T-cell (primary cell): ENCODE measurements around the gene SUGCT. TPM values are rescaled to one million over a fixed set of nuclear protein-coding genes. Genes with fewer than 3 reads are reported as not detected.

ENCODE experiments used
- ATAC-seq, 4 experiments: fragments of 200-7000 bp in 3 of 4; fragments of 150-1000 bp in 1 of 4; cut with Tn5 transposase; replicated peaks in 1 of 4; 1 replicate in 3 of 4; 2 replicates in 1 of 4; pipeline ENCODE4 v1.10.0; 2021; ENCODE audit warnings: moderate library complexity in 3 of 4, mild to moderate bottlenecking in 2 of 4, moderate number of reproducible peaks in 1 of 4
- CTCF ChIA-PET, 2 donors: fragments of 300-600 bp; sonication (Branson Sonifier 250); formaldehyde crosslinking; loops; one replicate each; lab custom pipeline; 2022; ENCODE audit warnings: antibody characterized with exemption in 2 of 2; lab: Charles Lee
- POLR2A ChIA-PET, 2 donors: fragments of 300-600 bp; sonication (Branson Sonifier 250); formaldehyde crosslinking; loops; one replicate each; lab custom pipeline; 2022; ENCODE audit warnings: antibody characterized with exemption in 2 of 2; lab: Charles Lee
- DNase-seq, 35 experiments: peaks; one replicate each; pipeline versions ENCODE4 v3.0.0 to v3.0.0-alpha.2; 2013 to 2023
- H3K27ac ChIP-seq: one replicate; pipeline ENCODE4 v1.5.1; 2013; ENCODE audit warnings: low read length
- H3K27me3 ChIP-seq, 2 experiments: replicated peaks in 1 of 2; 1 replicate in 1 of 2; 2 replicates in 1 of 2; pipeline versions ENCODE4 v1.6.1 to v1.7.0; 2013; ENCODE audit warnings: low read length in 1 of 2, mixed read lengths in 1 of 2; ENCODE audit not compliant: control insufficient read depth in 2 of 2, insufficient read depth in 2 of 2; ENCODE audit errors: extremely low read depth in 1 of 2
- H3K36me3 ChIP-seq, 2 donors: 1 replicate in 1 of 2; 2 replicates in 1 of 2; pipeline versions ENCODE4 v1.6.1 to v1.7.0; 2013; ENCODE audit warnings: low read length in 1 of 2; ENCODE audit not compliant: control insufficient read depth in 2 of 2, insufficient read depth in 1 of 2; ENCODE audit errors: extremely low read depth in 1 of 2
- H3K4me1 ChIP-seq, 2 experiments: 1 replicate in 1 of 2; 2 replicates in 1 of 2; pipeline versions ENCODE4 v1.6.1 to v1.7.0; 2013; ENCODE audit warnings: low read length in 2 of 2, mixed read lengths in 1 of 2; ENCODE audit not compliant: insufficient read depth in 2 of 2, control insufficient read depth in 1 of 2; ENCODE audit errors: extremely low read depth in 1 of 2
- H3K4me3 ChIP-seq, 2 donors: 1 replicate in 1 of 2; 2 replicates in 1 of 2; pipeline versions ENCODE4 v1.5.1 to v1.7.0; 2013; ENCODE audit warnings: mild to moderate bottlenecking in 2 of 2, low read length in 1 of 2, moderate library complexity in 1 of 2; ENCODE audit not compliant: control insufficient read depth in 1 of 2; ENCODE audit errors: extremely low read depth in 1 of 2
- H3K9me3 ChIP-seq: 2 replicates; pipeline ENCODE4 v1.7.0; 2013
- H3K27ac Mint-ChIP-seq, 2 donors: one replicate each; pipeline ENCODE4 v1.8.0; 2020 to 2021; ENCODE audit warnings: mild to moderate bottlenecking in 2 of 2, mixed read lengths in 2 of 2
- H3K27me3 Mint-ChIP-seq, 2 donors: one replicate each; pipeline ENCODE4 v1.8.0; 2021 to 2022; ENCODE audit warnings: mixed read lengths in 2 of 2
- H3K36me3 Mint-ChIP-seq: one replicate; pipeline ENCODE4 v1.8.0; 2021; ENCODE audit warnings: mixed read lengths
- H3K4me1 Mint-ChIP-seq, 3 donors: one replicate each; pipeline ENCODE4 v1.8.0; 2020 to 2022; ENCODE audit warnings: mixed read lengths in 3 of 3, mild to moderate bottlenecking in 1 of 3
- H3K4me3 Mint-ChIP-seq, 3 donors: one replicate each; pipeline ENCODE4 v1.8.0; 2020 to 2022; ENCODE audit warnings: mild to moderate bottlenecking in 3 of 3, mixed read lengths in 3 of 3, moderate library complexity in 3 of 3
- H3K9me3 Mint-ChIP-seq, 3 donors: one replicate each; pipeline ENCODE4 v1.8.0; 2020 to 2022; ENCODE audit warnings: mixed read lengths in 3 of 3
- WGBS: methylation state at CpG from one replicate; pipeline ENCODE4 v1.1.5; 2013; ENCODE audit warnings: missing lambda C conversion rate; ENCODE audit not compliant: insufficient coverage; 5-methylcytosine and 5-hydroxymethylcytosine counted together
- total RNA-seq, 35 experiments: library from RNA in 6 of 35; stranded (reverse) in 6 of 35; fragments of 120-200 nt in 1 of 35; gene quantifications; one replicate each; pipeline versions ENCODE4 v1.2.1 to v1.2.4 and lab custom pipeline; 2013 to 2026

Gene SUGCT
- total RNA-seq, 5 donors from 2014 or later (not counting 1 experiment from before 2014, with no cell fraction given): 1.3 to 3.1 (median 2.3) TPM

GRCh38 chr7:40382145-40382544, 247.3 kb downstream of the SUGCT start:
- CTCF ChIA-PET: no interaction called here
- H3K27ac Mint-ChIP-seq: no peak overlapping the region
- peaks cover 1 to 16% (median 4%) of the 10 kb centered on the region in 3 donors for H3K9me3 Mint-ChIP-seq
- H3K36me3 ChIP-seq: no peaks in the 10 kb centered on the region
- no peak overlapping the region for H3K4me3 Mint-ChIP-seq
- H3K4me3 ChIP-seq: no peak overlapping the region
- H3K27me3 Mint-ChIP-seq: peaks cover 0 to 7% of the 10 kb centered on the region in 2 donors
- H3K4me1 ChIP-seq: no peaks in the 10 kb centered on the region
- ATAC-seq: no peak
- POLR2A ChIA-PET: no interaction called here
- WGBS: no CpG with 5 or more reads among the region's 1 CpG
- no peaks in the 10 kb centered on the region for H3K27me3 ChIP-seq
- H3K9me3 ChIP-seq: no peaks in the 10 kb centered on the region
- DNase-seq: no peak
- H3K4me1 Mint-ChIP-seq: no peaks in the 10 kb centered on the region
- H3K36me3 Mint-ChIP-seq: no peaks in the 10 kb centered on the region
- H3K27ac ChIP-seq: no peak overlapping the region

GRCh38 chr7:40393660-40394059, 258.9 kb downstream of the SUGCT start:
- no peaks in the 10 kb centered on the region for H3K4me1 ChIP-seq
- no peaks in the 10 kb centered on the region for H3K9me3 ChIP-seq
- WGBS: 44% methylated on average over 3 of the region's 3 CpGs
- H3K36me3 Mint-ChIP-seq: no peaks in the 10 kb centered on the region
- H3K27ac Mint-ChIP-seq: no peak overlapping the region
- H3K27me3 ChIP-seq: no peaks in the 10 kb centered on the region
- no peaks in the 10 kb centered on the region for H3K27me3 Mint-ChIP-seq
- no peak for ATAC-seq
- H3K9me3 Mint-ChIP-seq: peaks cover 0 to 2% (median 0%) of the 10 kb centered on the region in 3 donors
- H3K36me3 ChIP-seq: no peaks in the 10 kb centered on the region
- ChIA-PET POLR2A (no interaction called here), CTCF (no interaction called here)
- H3K4me3 ChIP-seq: no peak overlapping the region
- H3K4me1 Mint-ChIP-seq: no peaks in the 10 kb centered on the region
- no peak overlapping the region for H3K27ac ChIP-seq
- DNase-seq: no peak
- H3K4me3 Mint-ChIP-seq: no peak overlapping the region

- Histone ChIP-seq H3K36me3 (no peaks in the 10 kb centered on the region), H3K9me3 (no peaks in the 10 kb centered on the region), H3K27ac (no peak overlapping the region), H3K4me1 (no peaks in the 10 kb centered on the region), H3K27me3 (no peaks in the 10 kb centered on the region), H3K4me3 (no peak overlapping the region)
- H3K4me1 Mint-ChIP-seq: no peaks in the 10 kb centered on the region
- no peaks in the 10 kb centered on the region for H3K27me3 Mint-ChIP-seq
- no peak overlapping the region for H3K27ac Mint-ChIP-seq
- ChIA-PET POLR2A (no interaction called here), CTCF (no interaction called here)
- H3K4me3 Mint-ChIP-seq: no peak overlapping the region
- WGBS: no CpG with 5 or more reads among the region's 1 CpG
- H3K9me3 Mint-ChIP-seq: peaks cover 0 to 4% (median 0%) of the 10 kb centered on the region in 3 donors
- H3K36me3 Mint-ChIP-seq: no peaks in the 10 kb centered on the region
- ATAC-seq (no peak), DNase-seq (no peak)
Observed at GRCh38 chr7:40394400-40394799, 259.6 kb downstream of the SUGCT start.

DNA sequence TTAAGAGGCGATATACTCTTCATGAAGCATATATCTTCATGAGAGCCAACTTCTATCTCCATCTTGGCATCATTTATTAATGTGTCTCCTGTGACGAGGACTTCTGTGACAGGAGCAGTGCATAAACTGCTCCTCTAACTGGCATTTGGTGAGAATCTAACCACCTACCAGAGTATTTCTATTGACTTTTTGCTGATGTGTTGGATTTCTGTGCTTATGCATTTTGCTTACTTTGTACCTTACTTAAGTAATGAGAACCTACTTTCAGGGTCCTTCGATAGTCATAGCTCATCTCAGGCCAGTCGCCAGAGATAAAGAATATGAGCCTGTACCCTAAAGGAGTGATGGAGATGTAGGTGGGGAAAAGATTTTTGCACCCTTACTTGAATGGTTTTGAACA, 265.7 kb downstream of the SUGCT start:
- ChIA-PET CTCF (no interaction called here), POLR2A (no interaction called here)
- Histone ChIP-seq H3K4me1 (no peaks in the 10 kb centered on the region), H3K4me3 (no peak overlapping the region), H3K36me3 (no peaks in the 10 kb centered on the region), H3K9me3 (no peaks in the 10 kb centered on the region), H3K27ac (no peak overlapping the region), H3K27me3 (no peaks in the 10 kb centered on the region)
- no peak for ATAC-seq
- Mint-ChIP-seq H3K4me1 (no peaks in the 10 kb centered on the region), H3K27me3 (peaks cover 0 to 2% of the 10 kb centered on the region in 2 donors), H3K27ac (no peak overlapping the region), H3K9me3 (peaks cover 4 to 8% (median 5%) of the 10 kb centered on the region in 3 donors), H3K36me3 (no peaks in the 10 kb centered on the region), H3K4me3 (no peak overlapping the region)
- WGBS: no CpG with 5 or more reads among the region's 4 CpGs
- no peak for DNase-seq

- H3K9me3 ChIP-seq: no peaks in the 10 kb centered on the region
- POLR2A ChIA-PET: no interaction called here
- CTCF ChIA-PET: no interaction called here
- no peak overlapping the region for H3K27ac ChIP-seq
- H3K27me3 ChIP-seq: no peaks in the 10 kb centered on the region
- WGBS: 100% methylated on average over 1 of the region's 1 CpG
- no peak for ATAC-seq
- Mint-ChIP-seq H3K4me3 (no peak overlapping the region), H3K36me3 (no peaks in the 10 kb centered on the region), H3K27ac (no peak overlapping the region), H3K4me1 (no peaks in the 10 kb centered on the region), H3K27me3 (peaks cover 0 to 2% of the 10 kb centered on the region in 2 donors), H3K9me3 (peaks cover 4 to 8% (median 5%) of the 10 kb centered on the region in 3 donors)
- H3K4me1 ChIP-seq: no peaks in the 10 kb centered on the region
- no peaks in the 10 kb centered on the region for H3K36me3 ChIP-seq
- no peak for DNase-seq
- no peak overlapping the region for H3K4me3 ChIP-seq
Observed at GRCh38 chr7:40401406-40401805, 266.6 kb downstream of the SUGCT start.

- no peak overlapping the region for H3K4me3 Mint-ChIP-seq
- Histone ChIP-seq H3K4me1 (no peaks in the 10 kb centered on the region), H3K9me3 (no peaks in the 10 kb centered on the region), H3K36me3 (no peaks in the 10 kb centered on the region), H3K27me3 (no peaks in the 10 kb centered on the region), H3K4me3 (no peak overlapping the region), H3K27ac (no peak overlapping the region)
- ATAC-seq (no peak), DNase-seq (no peak)
- no CpG with 5 or more reads among the region's 5 CpGs for WGBS
- no peaks in the 10 kb centered on the region for H3K4me1 Mint-ChIP-seq
- H3K36me3 Mint-ChIP-seq: no peaks in the 10 kb centered on the region
- H3K27me3 Mint-ChIP-seq: peaks cover 0 to 2% of the 10 kb centered on the region in 2 donors
- CTCF ChIA-PET: no interaction called here
- no peak overlapping the region for H3K27ac Mint-ChIP-seq
- POLR2A ChIA-PET: no interaction called here
- peaks cover 4 to 8% (median 5%) of the 10 kb centered on the region in 3 donors for H3K9me3 Mint-ChIP-seq
Observed at GRCh38 chr7:40402661-40403060, 267.9 kb downstream of the SUGCT start.
